Activated T-cell treated with anti-CD3 and anti-CD28 coated beads, Interleukin-2, amount 50 U/mL, for 72 hours (primary cell): ENCODE results near the gene AAK1. TPM values are rescaled to one million over a fixed set of nuclear protein-coding genes. Genes with fewer than 3 reads are reported as not detected.
"Not testable (repeated sequence)": the region's sequence is repeated elsewhere in the genome, so short reads cannot be mapped to it uniquely, and the experiment has no call there.

Experiments
- ATAC-seq, 2 donors: fragments of 150-1000 bp; cut with Tn5 transposase; replicated peaks in 1 of 2; 2 replicates each; pipeline ENCODE4 v1.10.0; 2021; ENCODE audit warnings: moderate library complexity in 2 of 2, mild to moderate bottlenecking in 1 of 2
- DNase-seq, 2 donors: peaks; one replicate each; pipeline ENCODE4 v3.0.0; 2021 to 2022; ENCODE audit warnings: mixed read lengths in 1 of 2
- H3K27ac Mint-ChIP-seq: one replicate; pipeline ENCODE4 v1.8.0; 2022; ENCODE audit warnings: mild to moderate bottlenecking, moderate library complexity, mixed read lengths
- H3K27me3 Mint-ChIP-seq: one replicate; pipeline ENCODE4 v1.8.0; 2022; ENCODE audit warnings: low read depth, mixed read lengths
- H3K36me3 Mint-ChIP-seq, 2 donors: one replicate each; pipeline ENCODE4 v1.8.0; 2022; ENCODE audit warnings: mixed read lengths in 2 of 2, mild to moderate bottlenecking in 1 of 2; ENCODE audit not compliant: insufficient read depth in 2 of 2
- H3K4me1 Mint-ChIP-seq: one replicate; pipeline ENCODE4 v1.8.0; 2022; ENCODE audit warnings: low read depth, mixed read lengths
- H3K4me3 Mint-ChIP-seq, 2 donors: one replicate each; pipeline ENCODE4 v1.8.0; 2022; ENCODE audit warnings: mild to moderate bottlenecking in 2 of 2, mixed read lengths in 2 of 2, moderate library complexity in 2 of 2
- H3K9me3 Mint-ChIP-seq, 2 donors: one replicate each; pipeline ENCODE4 v1.8.0; 2022; ENCODE audit warnings: mixed read lengths in 2 of 2
- total RNA-seq, 2 donors: library from RNA; stranded (reverse); gene quantifications; one replicate each; pipeline ENCODE4 v1.2.3, GENCODE V29; 2022

AAK1 gene
- total RNA-seq, 2 donors from 2014 or later: 134 to 137 TPM

DNA sequence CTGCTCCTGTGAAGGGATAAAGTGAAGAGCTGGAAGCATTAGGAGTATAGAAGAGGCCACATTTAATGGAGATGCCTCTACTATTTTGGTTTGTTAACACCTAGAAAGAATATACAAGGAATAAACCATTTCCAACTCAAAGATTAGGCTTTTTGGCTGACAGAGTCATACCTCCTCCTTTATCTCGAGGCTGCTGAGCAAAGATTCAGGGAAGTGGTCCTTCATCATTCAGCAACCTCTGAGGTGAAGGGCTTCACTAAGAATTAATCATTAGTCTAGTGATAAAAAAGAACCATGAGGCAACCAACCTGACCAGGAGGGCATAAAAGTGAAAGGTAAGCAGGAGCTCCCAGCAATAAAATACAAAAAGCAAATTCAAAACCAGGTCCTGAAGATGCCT lies 25.8 kb downstream of the AAK1 start:
- DNase-seq (no peak), ATAC-seq (no peak)
- no peak overlapping the region for H3K27ac Mint-ChIP-seq
- H3K4me1 Mint-ChIP-seq: peaks cover 16% of the 10 kb centered on the region
- peaks cover 8 to 15% of the 10 kb centered on the region in 2 donors for H3K36me3 Mint-ChIP-seq
- H3K4me3 Mint-ChIP-seq: no peak overlapping the region
- peaks cover 0 to 4% of the 10 kb centered on the region in 2 donors for H3K9me3 Mint-ChIP-seq
- H3K27me3 Mint-ChIP-seq: no peaks in the 10 kb centered on the region

DNA sequence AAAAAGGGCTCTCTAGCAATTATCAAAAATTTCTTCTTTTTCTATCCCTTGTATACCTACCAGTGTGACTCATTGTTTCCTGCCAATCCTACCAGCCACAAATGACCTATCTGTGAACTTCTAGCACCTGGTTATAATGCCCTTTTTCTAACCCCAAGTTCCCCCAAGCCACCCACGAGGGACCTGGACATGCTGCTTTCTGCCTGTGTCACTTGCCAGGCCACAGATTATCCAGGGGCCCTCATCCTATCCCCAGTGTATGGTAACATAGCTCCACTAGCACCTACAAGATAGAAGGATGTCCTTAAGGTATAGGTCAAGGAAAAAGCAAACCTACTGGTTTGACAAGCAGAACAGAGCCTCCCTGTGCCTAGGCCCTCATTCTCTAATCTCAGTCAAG lies 26.8 kb downstream of the AAK1 start:
- H3K4me3 Mint-ChIP-seq: peak overlapping the region; percentile 41 to 58
- H3K27me3 Mint-ChIP-seq: no peaks in the 10 kb centered on the region

DNA sequence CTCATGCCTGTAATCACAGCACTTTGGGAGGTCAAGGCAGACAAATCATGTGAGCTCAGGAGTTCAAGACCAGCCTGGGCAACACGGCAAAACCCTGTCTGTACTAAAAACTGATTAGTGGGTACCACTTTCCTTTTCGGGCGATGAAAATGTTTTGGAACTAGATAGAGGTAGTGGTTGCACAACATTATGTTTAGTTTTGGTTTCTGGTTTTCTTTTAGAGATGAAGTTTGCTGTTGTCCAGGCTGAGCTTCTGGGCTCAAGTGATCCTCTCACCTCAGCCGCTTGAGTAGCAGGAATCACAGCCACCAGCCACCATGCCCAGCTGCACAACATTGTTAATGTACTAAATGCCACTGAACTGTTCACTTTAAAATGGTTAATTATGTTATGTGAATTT lies 27.6 kb downstream of the AAK1 start:
- H3K4me3 Mint-ChIP-seq: peak overlapping the region in 1 of 2 donors; percentile 38
- DNase-seq (no peak), ATAC-seq (no peak)
- peaks cover 20% of the 10 kb centered on the region for H3K4me1 Mint-ChIP-seq
- H3K9me3 Mint-ChIP-seq: peaks cover 0 to 4% of the 10 kb centered on the region in 2 donors
- H3K27me3 Mint-ChIP-seq: no peaks in the 10 kb centered on the region
- H3K36me3 Mint-ChIP-seq: peaks cover 10 to 24% of the 10 kb centered on the region in 2 donors
- peak overlapping the region; percentile 61 for H3K27ac Mint-ChIP-seq

More for the DNA sequence above, 26.8 kb downstream of the AAK1 start:
- H3K36me3 Mint-ChIP-seq: peaks cover 8 to 18% of the 10 kb centered on the region in 2 donors
- peaks cover 0 to 4% of the 10 kb centered on the region in 2 donors for H3K9me3 Mint-ChIP-seq
- H3K27ac Mint-ChIP-seq: peak overlapping the region; percentile 58
- H3K4me1 Mint-ChIP-seq: peaks cover 20% of the 10 kb centered on the region
- DNase-seq: peak; percentile 40 to 48
- peak; percentile 58 to 60 for ATAC-seq

DNA sequence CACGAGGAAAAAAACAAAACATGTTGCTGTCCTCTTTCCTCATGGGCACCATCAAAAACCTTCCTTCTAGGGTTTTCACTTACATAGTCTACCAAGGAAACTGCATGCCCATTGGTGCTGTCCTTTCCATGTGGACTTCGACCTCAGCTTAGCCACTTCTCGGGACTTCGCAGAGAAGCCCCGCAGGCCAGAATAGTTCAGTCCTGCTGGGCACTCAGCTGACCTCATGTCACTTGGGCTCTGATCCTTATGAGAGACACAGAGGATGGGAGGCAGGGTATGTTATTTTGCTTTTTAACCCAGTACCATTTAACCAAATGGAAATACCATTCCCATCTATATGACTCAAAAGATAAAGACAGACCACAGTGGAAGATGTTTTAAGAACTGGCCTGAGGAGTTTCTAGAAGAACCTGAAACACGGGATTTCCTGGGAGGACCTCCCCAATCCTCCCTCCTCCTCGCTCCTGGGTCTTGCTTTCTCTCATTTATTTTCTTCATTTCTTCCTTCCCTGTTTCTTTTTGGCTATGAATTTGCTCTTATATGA lies 28.4 kb downstream of the AAK1 start:
- peaks cover 14 to 29% of the 10 kb centered on the region in 2 donors for H3K36me3 Mint-ChIP-seq
- peak overlapping the region; percentile 61 for H3K27ac Mint-ChIP-seq
- H3K27me3 Mint-ChIP-seq: no peaks in the 10 kb centered on the region
- peak overlapping the region in 1 of 2 donors; percentile 38 for H3K4me3 Mint-ChIP-seq
- no peak for DNase-seq
- H3K9me3 Mint-ChIP-seq: peaks cover 2 to 6% of the 10 kb centered on the region in 2 donors
- H3K4me1 Mint-ChIP-seq: peaks cover 20% of the 10 kb centered on the region
- no peak for ATAC-seq

DNA sequence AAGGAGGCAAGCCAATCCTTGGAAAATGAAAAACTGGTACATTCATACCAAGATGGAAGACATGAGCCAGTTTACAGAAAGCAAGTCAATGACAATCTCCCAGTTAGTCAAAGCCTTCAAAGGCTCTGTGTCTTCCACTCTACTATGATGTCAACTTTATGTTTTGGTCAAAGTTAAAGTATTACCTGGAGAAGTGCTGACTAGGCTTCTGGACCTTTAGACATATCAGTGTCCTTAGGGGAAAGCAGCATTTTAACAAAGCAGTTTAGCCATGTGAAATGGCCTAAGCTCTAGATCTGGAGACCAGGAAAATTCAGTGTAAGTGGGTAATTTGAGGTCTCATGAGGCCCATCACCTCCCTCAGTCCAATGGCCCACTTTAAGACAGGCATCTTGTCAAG lies 30.8 kb downstream of the AAK1 start:
- Mint-ChIP-seq H3K27me3 (no peaks in the 10 kb centered on the region), H3K36me3 (peaks cover 15 to 38% of the 10 kb centered on the region in 2 donors), H3K27ac (peak overlapping the region; percentile 5), H3K4me1 (peaks cover 33% of the 10 kb centered on the region), H3K9me3 (peaks cover 2 to 6% of the 10 kb centered on the region in 2 donors), H3K4me3 (no peak overlapping the region)
- ATAC-seq: no peak
- DNase-seq: no peak

DNA sequence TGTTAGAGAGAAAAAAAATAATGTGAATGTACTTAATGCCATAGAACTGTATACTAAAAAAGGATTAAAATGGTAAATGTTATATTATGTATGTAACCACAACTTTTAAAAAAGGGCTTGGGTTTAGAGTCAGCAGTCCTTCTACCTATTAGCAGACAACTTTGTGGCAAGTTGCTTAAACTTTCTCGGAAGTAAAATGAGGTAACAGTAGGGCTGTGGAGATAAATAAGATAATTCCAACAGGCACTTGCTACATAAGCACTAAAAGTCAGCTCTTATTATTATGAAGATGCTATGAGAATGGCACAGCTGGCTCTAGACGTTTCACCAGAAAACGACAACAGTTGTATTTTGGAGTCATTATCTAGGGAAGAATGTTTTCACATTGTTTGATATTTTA lies 31.3 kb downstream of the AAK1 start:
- Mint-ChIP-seq H3K27ac (peak overlapping the region; percentile 5), H3K4me3 (no peak overlapping the region), H3K9me3 (peaks cover 2 to 6% of the 10 kb centered on the region in 2 donors), H3K4me1 (peaks cover 38% of the 10 kb centered on the region), H3K36me3 (peaks cover 15 to 39% of the 10 kb centered on the region in 2 donors), H3K27me3 (no peaks in the 10 kb centered on the region)
- no peak for DNase-seq
- no peak for ATAC-seq

DNA sequence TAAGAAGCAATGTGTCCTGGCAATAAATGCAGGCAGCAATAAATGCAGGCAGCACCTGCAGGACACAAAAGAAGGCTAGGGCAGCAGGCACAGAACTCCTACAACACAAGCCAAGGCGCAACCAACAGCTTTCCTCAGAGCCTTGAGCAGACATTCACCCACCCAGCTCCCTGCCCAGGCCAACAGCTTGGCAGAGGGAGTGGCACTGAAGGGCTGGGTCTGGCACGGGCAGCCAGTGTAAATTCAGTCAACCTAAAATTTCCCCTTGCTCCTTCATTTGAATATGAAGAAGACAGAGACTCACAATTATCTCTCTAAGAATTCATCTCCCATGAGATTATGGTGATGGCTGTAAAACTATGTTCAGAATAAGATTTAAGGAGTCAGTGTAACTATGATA lies 35.4 kb downstream of the AAK1 start:
- peaks cover 67% of the 10 kb centered on the region for H3K4me1 Mint-ChIP-seq
- H3K9me3 Mint-ChIP-seq: peaks cover 7 to 9% of the 10 kb centered on the region in 2 donors
- DNase-seq (no peak), ATAC-seq (no peak)
- no peaks in the 10 kb centered on the region for H3K27me3 Mint-ChIP-seq
- peaks cover 18 to 40% of the 10 kb centered on the region in 2 donors for H3K36me3 Mint-ChIP-seq
- H3K4me3 Mint-ChIP-seq: peak overlapping the region in 1 of 2 donors; percentile 53
- peak overlapping the region; percentile 66 for H3K27ac Mint-ChIP-seq

DNA sequence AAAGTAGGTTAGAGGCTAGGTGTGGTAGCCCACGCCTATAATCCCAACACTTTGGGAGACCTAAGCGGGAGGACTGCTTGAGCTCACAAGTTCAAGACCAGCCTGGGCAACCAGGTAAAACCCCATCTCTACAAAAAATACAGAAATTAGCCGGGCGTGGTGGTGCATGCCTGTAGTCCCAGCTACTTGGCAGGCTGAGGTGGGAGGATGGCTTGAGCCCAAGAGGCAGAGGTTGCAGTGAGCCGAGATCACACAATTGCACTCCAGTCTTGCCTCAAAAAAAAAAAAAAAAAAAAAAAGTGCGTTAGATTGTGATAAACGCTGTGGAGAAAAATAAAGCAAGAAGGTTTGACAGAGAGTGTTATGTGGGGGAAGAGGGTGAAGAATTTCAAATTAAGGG lies 36.8 kb downstream of the AAK1 start:
- H3K9me3 Mint-ChIP-seq, H3K27me3 Mint-ChIP-seq, ATAC-seq, DNase-seq, H3K4me3 Mint-ChIP-seq: not testable (repeated sequence)
- H3K4me1 Mint-ChIP-seq: peaks cover 71% of the 10 kb centered on the region
- H3K27ac Mint-ChIP-seq: peak overlapping the region; percentile 4
- peaks cover 18 to 34% of the 10 kb centered on the region in 2 donors for H3K36me3 Mint-ChIP-seq

DNA sequence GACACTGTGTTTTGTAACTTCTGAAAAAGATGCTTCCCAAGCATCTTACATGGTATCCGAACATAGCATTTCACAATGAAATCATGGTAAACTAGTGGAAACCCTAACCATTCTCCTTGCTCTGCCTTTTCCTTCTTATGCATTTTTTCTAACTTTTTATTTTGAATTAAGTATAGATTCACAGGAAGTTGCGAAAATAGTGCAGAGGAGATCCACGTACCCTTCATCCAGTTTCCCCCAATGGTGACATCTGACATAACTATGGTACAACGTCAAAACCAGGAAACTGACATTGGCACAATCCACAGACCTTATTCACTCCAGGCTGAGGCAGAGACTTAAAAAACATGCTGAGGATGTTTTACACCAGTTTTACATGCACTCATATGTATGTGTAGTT lies 38.3 kb downstream of the AAK1 start:
- H3K9me3 Mint-ChIP-seq: peaks cover 7% of the 10 kb centered on the region in 2 donors
- ATAC-seq: no peak
- peaks cover 85% of the 10 kb centered on the region for H3K4me1 Mint-ChIP-seq
- peaks cover 14 to 25% of the 10 kb centered on the region in 2 donors for H3K36me3 Mint-ChIP-seq
- H3K27ac Mint-ChIP-seq: peak overlapping the region; percentile 26
- no peak for DNase-seq
- H3K27me3 Mint-ChIP-seq: no peaks in the 10 kb centered on the region
- H3K4me3 Mint-ChIP-seq: no peak overlapping the region

DNA sequence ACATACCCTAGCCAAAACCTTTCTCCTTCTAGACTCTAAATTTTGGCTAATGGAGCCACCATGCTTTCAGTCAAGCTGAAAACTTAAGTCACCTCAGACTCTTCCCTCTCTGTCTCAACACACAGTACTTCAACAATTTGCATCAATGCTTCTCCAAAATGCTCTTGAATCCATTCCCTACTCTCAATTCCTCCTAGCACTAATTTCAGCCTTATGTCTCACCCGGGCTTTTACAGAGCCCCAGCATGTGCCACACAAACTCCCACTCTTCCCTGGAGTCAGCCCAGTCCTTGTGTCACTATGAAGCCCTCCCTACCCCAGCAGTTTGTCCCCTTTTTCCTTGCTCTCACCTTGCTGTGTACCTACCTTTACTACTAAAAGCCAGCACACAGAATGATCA lies 38.7 kb downstream of the AAK1 start:
- H3K4me1 Mint-ChIP-seq: peaks cover 90% of the 10 kb centered on the region

DNA sequence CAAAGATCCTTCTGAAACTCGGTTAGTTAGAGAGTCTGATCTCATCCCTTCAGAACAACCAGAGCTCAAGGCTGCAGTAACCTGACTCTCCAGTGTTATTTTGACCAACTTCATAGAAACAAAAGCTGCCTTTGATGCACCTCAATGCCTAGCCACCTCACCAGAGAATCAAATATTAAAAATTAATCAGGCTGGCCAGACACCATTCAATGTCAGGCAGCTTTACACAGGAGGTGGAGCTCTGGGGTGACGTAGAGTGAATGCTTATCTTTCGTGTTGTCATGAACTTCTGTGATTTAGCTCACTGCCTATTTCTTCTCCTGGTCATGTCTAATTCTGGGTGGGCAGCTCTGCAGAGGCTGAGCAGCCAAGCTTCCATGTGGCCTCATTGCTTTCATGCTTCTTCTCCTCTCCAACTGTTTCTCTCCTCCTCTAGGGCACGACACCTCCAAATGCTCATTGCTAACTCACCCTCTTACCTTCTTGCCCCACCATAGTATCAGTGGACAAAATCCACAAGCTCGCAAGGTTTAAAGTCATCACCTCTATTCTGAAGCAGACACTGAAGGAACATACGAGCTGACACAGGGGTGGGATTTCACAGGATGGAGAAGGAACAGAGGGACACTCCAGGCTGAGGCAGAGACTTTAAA lies 39.4 kb downstream of the AAK1 start:
- peaks cover 5 to 7% of the 10 kb centered on the region in 2 donors for H3K9me3 Mint-ChIP-seq
- no peaks in the 10 kb centered on the region for H3K27me3 Mint-ChIP-seq
- H3K4me3 Mint-ChIP-seq: no peak overlapping the region
- ATAC-seq: no peak
- no peak for DNase-seq
- peaks cover 94% of the 10 kb centered on the region for H3K4me1 Mint-ChIP-seq
- H3K27ac Mint-ChIP-seq: no peak overlapping the region
- H3K36me3 Mint-ChIP-seq: peaks cover 11 to 28% of the 10 kb centered on the region in 2 donors

More for the DNA sequence above, 38.7 kb downstream of the AAK1 start:
- no peaks in the 10 kb centered on the region for H3K27me3 Mint-ChIP-seq
- ATAC-seq (no peak), DNase-seq (no peak)
- no peak overlapping the region for H3K4me3 Mint-ChIP-seq
- peaks cover 5 to 7% of the 10 kb centered on the region in 2 donors for H3K9me3 Mint-ChIP-seq
- peak overlapping the region; percentile 26 for H3K27ac Mint-ChIP-seq
- H3K36me3 Mint-ChIP-seq: peaks cover 11 to 25% of the 10 kb centered on the region in 2 donors

DNA sequence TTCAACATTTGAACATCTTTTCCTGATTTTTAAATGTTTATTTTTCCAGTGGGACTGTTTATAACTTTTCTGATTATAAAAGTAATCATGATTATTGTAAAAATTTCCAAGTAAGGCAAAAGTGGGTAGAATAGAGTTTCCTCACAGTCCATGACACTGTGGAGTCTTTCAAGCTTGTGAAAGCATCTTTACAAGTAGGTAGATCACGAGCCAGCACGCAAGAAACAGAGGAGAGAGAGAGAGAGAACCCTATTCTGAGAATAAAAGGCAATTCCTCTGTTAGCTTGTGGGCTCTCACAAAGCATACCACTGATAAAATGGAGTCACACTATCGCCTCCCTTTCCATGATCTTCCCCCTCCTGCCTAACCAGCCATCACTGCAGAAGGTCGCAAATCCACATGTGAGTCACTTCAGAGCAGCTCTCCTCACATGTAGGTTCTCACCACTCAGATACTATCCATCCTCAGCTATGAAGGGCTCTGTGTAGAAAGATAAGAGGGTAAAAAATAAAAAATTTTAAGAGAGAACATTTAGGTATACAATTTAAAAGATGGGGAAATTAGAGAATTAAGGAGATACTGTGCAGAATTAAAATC lies 40.3 kb downstream of the AAK1 start:
- peaks cover 11 to 23% of the 10 kb centered on the region in 2 donors for H3K36me3 Mint-ChIP-seq

DNA sequence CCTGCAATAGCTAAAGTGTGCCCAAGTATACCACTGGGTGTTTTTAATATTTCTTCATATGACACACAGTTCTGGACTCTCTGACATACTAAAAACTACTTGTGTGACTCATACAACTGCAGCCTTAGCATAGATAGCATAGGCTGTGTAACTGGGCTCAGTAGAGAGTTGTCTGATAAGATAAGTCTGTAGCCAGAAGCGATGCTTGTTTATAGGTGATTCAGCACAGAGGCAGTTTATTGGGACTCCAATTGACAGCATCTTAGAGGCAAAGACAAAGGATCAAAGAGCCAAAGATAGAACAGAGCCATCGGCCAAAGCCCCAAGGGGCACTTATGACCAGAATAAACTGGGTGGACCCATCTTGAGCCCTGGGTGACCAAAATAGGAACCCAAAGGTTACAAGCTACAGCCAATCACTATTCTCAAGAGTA lies 42.3 kb downstream of the AAK1 start:
- H3K27ac Mint-ChIP-seq: peak overlapping the region; percentile 73
- H3K9me3 Mint-ChIP-seq: peaks cover 3 to 7% of the 10 kb centered on the region in 2 donors
- H3K4me1 Mint-ChIP-seq: peaks cover 89% of the 10 kb centered on the region
- H3K4me3 Mint-ChIP-seq: peak overlapping the region; percentile 31 to 63
- DNase-seq (peak; percentile 19 to 31), ATAC-seq (peak; percentile 97)
- no peaks in the 10 kb centered on the region for H3K27me3 Mint-ChIP-seq
- peaks cover 9 to 20% of the 10 kb centered on the region in 2 donors for H3K36me3 Mint-ChIP-seq

More for the DNA sequence above, 40.3 kb downstream of the AAK1 start:
- H3K27me3 Mint-ChIP-seq: no peaks in the 10 kb centered on the region
- H3K4me1 Mint-ChIP-seq: peaks cover 91% of the 10 kb centered on the region
- H3K27ac Mint-ChIP-seq: peak overlapping the region; percentile 68
- H3K4me3 Mint-ChIP-seq: peak overlapping the region; percentile 39 to 43
- ATAC-seq (no peak), DNase-seq (no peak)
- peaks cover 5 to 7% of the 10 kb centered on the region in 2 donors for H3K9me3 Mint-ChIP-seq
